Psoas muscle (tissue), 8 donors: Measurements from ENCODE around the gene SLC2A13. TPM values are rescaled to one million over a fixed set of nuclear protein-coding genes. Genes with fewer than 3 reads are reported as not detected.

Experiments used
- ATAC-seq, 4 donors: fragments of 200-7000 bp; cut with Tn5 transposase; one replicate each; pipeline ENCODE4 v1.9.1; 2020; ENCODE audit warnings: moderate library complexity in 3 of 4, mild to moderate bottlenecking in 2 of 4
- DNase-seq, 2 donors: peaks; one replicate each; pipeline ENCODE4 v3.0.0-alpha.2; 2020
- H3K27ac ChIP-seq: fragments of 200-600 bp; one replicate; pipeline ENCODE4 v1.8.0; 2022
- H3K27me3 ChIP-seq, 3 donors: fragments of 200-600 bp in 1 of 3; one replicate each; pipeline versions ENCODE4 v1.6.1 to v1.8.0; 2013 to 2022; ENCODE audit warnings: low read length in 2 of 3, mild to moderate bottlenecking in 2 of 3, moderate library complexity in 1 of 3; ENCODE audit not compliant: insufficient read depth in 3 of 3
- H3K36me3 ChIP-seq, 2 donors: fragments of 200-600 bp in 1 of 2; one replicate each; pipeline versions ENCODE4 v1.6.1 to v1.8.0; 2013 to 2022; ENCODE audit warnings: low read depth in 1 of 2, mild to moderate bottlenecking in 1 of 2, moderate library complexity in 1 of 2; ENCODE audit not compliant: insufficient read depth in 1 of 2
- H3K4me1 ChIP-seq: fragments of 200-600 bp; one replicate; pipeline ENCODE4 v1.8.0; 2022
- H3K4me3 ChIP-seq: fragments of 200-600 bp; one replicate; pipeline ENCODE4 v1.8.0; 2022; ENCODE audit warnings: mild to moderate bottlenecking
- H3K9me3 ChIP-seq: fragments of 200-600 bp; one replicate; pipeline ENCODE4 v1.8.0; 2022
- WGBS, 3 donors: extraction: QIAGEN DNeasy Blood & Tissue Kit; methylation state at CpG; one replicate each; pipeline versions ENCODE4 v1.1.6 to v1.1.7; 2013; 5-methylcytosine and 5-hydroxymethylcytosine counted together
- intact Hi-C, 2 donors: fragments of 100-400 bp; cut with DNase I; formaldehyde crosslinking; loops; one replicate each; pipeline versions ENCODE4 v1.11.0 to v1.14.2; 2022
- polyA plus RNA-seq, 3 donors: library from polyadenylated mRNA; stranded (reverse); fragments of 200-250 nt; gene quantifications; one replicate each; pipeline ENCODE4 v1.2.3, GENCODE V29; 2013
- total RNA-seq, 4 donors: library from RNA; stranded (reverse); fragmentation: NEBNext Ultra II Directional in 2 of 4; extraction: Animal tissue kit (Norgen Biotek cat#: 25700) in 2 of 4; gene quantifications; one replicate each; pipeline versions ENCODE4 v1.2.1 to v1.2.4, GENCODE V29; 2021 to 2023
- TF ChIP-seq, protein P1 (sequence below): fragments of 200-600 bp; IDR thresholded peaks from one replicate; pipeline ENCODE4 v1.8.0; 2022; ENCODE audit warnings: antibody characterized with exemption
- donor health status: healthy with polysubstance abuse.
- donor health status: DM: no; HTN: no; CAD: no; lungs with moderate emphysema.
- donor health status: Bipolar disorder and iron deficiency.
- donor health status: healthy.
- donor health status: DM: yes; HTN: yes; CAD: no.
- donor health status: DM: no; HTN: no; CAD: no.
- donor health status: DM: no; HTN: no; CAD: no.
- donor health status: DM: yes; HTN: yes; CAD: no.

Gene SLC2A13
- total and polyA plus RNA-seq, 7 donors: 0.39 to 1.7 (median 0.95) TPM

DNA sequence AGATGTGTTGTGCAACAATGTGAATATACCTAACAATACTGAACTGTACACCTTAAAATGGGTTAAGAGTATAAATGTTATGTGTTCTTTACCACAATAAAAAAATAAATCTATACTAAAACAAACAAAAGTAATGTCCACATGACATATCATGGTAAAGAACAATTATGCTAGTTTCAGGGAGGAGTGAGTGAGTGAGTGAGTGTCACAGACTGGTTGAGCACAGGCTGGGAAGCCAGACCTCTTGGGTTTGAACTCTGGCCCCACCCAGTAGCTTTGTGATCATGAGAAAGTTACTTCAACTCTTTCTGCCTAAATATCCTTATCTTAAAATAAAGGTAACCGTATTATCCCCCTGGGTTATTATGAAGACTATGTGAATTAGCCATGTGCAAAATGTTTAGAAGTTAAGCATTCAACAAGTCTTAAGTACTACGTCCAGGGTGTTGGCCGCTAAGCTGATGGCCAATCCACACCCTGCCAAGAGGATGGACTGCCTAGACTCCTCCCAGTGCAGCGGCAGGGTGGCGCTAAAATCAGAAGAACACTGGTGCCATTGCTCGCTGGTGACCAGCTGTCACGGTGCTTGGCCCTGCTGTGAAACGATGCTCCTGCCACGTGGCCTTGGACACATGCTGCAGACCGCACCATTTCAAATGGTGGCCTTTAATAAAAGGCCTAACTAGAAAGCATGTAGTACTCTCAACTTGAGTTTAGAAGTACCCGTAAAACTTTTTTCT lies 7.3 kb downstream of the SLC2A13 start:
- H3K4me1 ChIP-seq: peaks cover under 1% of the 10 kb centered on the region
- TF ChIP-seq, protein P1, sequence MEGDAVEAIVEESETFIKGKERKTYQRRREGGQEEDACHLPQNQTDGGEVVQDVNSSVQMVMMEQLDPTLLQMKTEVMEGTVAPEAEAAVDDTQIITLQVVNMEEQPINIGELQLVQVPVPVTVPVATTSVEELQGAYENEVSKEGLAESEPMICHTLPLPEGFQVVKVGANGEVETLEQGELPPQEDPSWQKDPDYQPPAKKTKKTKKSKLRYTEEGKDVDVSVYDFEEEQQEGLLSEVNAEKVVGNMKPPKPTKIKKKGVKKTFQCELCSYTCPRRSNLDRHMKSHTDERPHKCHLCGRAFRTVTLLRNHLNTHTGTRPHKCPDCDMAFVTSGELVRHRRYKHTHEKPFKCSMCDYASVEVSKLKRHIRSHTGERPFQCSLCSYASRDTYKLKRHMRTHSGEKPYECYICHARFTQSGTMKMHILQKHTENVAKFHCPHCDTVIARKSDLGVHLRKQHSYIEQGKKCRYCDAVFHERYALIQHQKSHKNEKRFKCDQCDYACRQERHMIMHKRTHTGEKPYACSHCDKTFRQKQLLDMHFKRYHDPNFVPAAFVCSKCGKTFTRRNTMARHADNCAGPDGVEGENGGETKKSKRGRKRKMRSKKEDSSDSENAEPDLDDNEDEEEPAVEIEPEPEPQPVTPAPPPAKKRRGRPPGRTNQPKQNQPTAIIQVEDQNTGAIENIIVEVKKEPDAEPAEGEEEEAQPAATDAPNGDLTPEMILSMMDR: no peak
- no peak overlapping the region for H3K4me3 ChIP-seq
- ATAC-seq (no peak), DNase-seq (no peak)
- H3K27me3 ChIP-seq: no peaks in the 10 kb centered on the region
- intact Hi-C loops: no loop called here
- H3K36me3 ChIP-seq: no peaks in the 10 kb centered on the region
- no peaks in the 10 kb centered on the region for H3K9me3 ChIP-seq
- H3K27ac ChIP-seq: no peak overlapping the region
- 95 to 97% (median 96%) methylated on average over 11 of the region's 11 CpGs for WGBS, 3 donors

DNA sequence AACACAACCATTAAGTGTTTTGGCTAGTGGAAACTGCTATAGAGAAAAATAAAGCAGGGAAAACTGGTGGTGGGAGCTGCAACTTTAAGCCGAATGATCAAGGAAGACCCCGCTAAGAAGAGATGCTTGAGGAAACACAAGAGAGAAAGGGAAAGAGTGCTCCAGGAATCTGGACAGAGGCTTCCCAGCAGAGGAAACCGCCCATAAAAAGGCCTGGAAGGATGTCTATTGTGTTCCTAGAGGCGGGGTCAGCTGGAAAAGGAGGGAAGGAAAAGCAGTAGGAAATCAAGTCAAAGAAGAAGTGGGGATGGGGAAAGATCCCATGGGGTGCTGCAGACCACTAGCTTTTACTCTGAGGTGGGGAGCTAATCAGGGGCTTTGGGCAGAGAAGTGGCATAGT lies 12.4 kb downstream of the SLC2A13 start:
- no peaks in the 10 kb centered on the region for H3K36me3 ChIP-seq
- H3K4me3 ChIP-seq: no peak overlapping the region
- H3K27me3 ChIP-seq: no peaks in the 10 kb centered on the region
- no peak overlapping the region for H3K27ac ChIP-seq
- ATAC-seq (no peak), DNase-seq (no peak)
- H3K4me1 ChIP-seq: no peaks in the 10 kb centered on the region
- H3K9me3 ChIP-seq: no peaks in the 10 kb centered on the region
- intact Hi-C loops: no loop called here
- 86 to 91% (median 87%) methylated on average over 4 of the region's 4 CpGs for WGBS, 3 donors
- TF ChIP-seq, protein P1: no peak

DNA sequence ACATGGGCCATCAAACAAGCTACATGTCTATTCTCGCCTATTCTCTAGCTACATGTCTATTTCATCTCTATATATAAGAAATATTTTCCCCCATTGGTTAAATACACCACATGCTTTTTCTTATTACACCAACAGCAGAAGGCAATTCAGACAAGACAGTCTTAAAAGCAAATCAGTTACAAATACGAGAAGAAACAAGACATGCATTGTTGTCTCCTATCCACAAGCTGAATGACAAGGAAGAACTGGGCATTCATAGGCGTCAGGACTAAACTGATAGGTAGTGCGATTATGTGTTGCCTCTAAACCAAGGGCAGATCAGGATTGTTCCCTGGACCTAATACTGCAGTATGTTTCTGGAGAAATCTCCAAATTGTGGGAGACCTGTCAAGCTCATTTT lies 19.4 kb downstream of the SLC2A13 start:
- intact Hi-C loops: no loop called here
- H3K27ac ChIP-seq: no peak overlapping the region
- ATAC-seq: no peak
- 95 to 97% (median 97%) methylated on average over 4 of the region's 4 CpGs for WGBS, 3 donors
- TF ChIP-seq, protein P1: no peak
- no peak for DNase-seq
- no peaks in the 10 kb centered on the region for H3K4me1 ChIP-seq
- no peaks in the 10 kb centered on the region for H3K36me3 ChIP-seq
- H3K4me3 ChIP-seq: no peak overlapping the region
- H3K27me3 ChIP-seq: no peaks in the 10 kb centered on the region
- no peaks in the 10 kb centered on the region for H3K9me3 ChIP-seq

DNA sequence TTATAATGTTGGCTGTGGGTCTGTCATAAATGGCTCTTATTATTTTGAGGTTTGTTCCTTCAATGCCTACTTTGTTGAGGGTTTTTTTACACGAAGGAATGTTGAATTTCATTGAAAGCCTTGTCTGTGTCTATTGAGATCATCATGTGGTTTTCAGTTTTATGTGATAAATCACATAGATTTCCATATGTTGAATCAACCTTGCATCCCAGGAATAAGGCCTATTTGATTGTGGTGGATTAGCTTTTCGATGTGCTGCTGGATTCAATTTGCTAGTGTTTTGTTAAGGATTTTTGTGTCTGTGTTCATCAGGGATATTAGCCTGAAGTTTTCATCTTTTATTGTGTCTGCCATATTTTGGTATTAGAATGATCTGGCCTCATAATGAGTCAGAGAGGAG lies 27.6 kb downstream of the SLC2A13 start:
- TF ChIP-seq, protein P1: no peak
- intact Hi-C loops: no loop called here
- H3K27ac ChIP-seq: no peak overlapping the region

DNA sequence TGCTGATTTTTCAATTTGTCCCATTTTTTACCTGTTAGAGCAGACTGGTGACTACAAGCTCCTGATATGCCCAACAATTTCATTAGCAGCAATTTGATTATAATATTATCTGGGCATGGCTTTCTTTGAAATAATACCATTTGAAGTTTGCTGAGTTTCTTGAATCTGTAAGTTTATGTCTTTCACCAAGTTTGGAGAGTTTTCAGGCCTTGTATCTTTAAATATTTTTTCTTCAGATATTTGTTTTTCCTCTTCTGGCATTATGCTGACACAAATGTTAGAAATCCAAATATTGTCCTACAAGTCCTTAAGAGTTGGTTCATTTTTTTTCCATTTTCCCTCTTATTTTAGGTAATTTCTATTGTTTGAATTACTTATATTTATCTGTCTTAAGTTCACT lies 30.4 kb downstream of the SLC2A13 start:
- intact Hi-C loops: no loop called here
- ATAC-seq (no peak), DNase-seq (no peak)
- no peaks in the 10 kb centered on the region for H3K27me3 ChIP-seq
- TF ChIP-seq, protein P1: no peak
- no peaks in the 10 kb centered on the region for H3K9me3 ChIP-seq
- H3K36me3 ChIP-seq: no peaks in the 10 kb centered on the region
- H3K4me1 ChIP-seq: no peaks in the 10 kb centered on the region
- H3K27ac ChIP-seq: no peak overlapping the region
- H3K4me3 ChIP-seq: no peak overlapping the region

More for the DNA sequence above, 27.6 kb downstream of the SLC2A13 start:
- Histone ChIP-seq H3K4me3 (no peak overlapping the region), H3K36me3 (no peaks in the 10 kb centered on the region), H3K27me3 (no peaks in the 10 kb centered on the region), H3K9me3 (no peaks in the 10 kb centered on the region), H3K4me1 (no peaks in the 10 kb centered on the region)
- no peak for ATAC-seq
- WGBS, 3 donors: 88 to 94% (median 92%) methylated on average over 2 of the region's 2 CpGs
- DNase-seq: no peak
